Fibroblast of lung (primary cell): ENCODE data around the gene NUDT13. TPM values are rescaled to one million over a fixed set of nuclear protein-coding genes. Genes with fewer than 3 reads are reported as not detected.
A peak's percentile ranks its signal among the peaks of the same experiment; 100 is the strongest.

Experiments
- DNase-seq, 2 donors: peaks; one replicate each; pipeline versions ENCODE4 v3.0.0 to v3.0.0-alpha.2; 2010; ENCODE audit warnings: low read depth in 2 of 2
- H2AFZ ChIP-seq: 2 replicates; pipeline ENCODE4 v1.5.1; 2012; ENCODE audit warnings: low read length, control low read depth, inconsistent platforms
- H3K27ac ChIP-seq: 2 replicates; pipeline ENCODE4 v1.5.1; 2011; ENCODE audit warnings: low read length, control low read depth; ENCODE audit not compliant: insufficient read depth
- H3K27me3 ChIP-seq: 2 replicates; pipeline ENCODE4 v1.5.1; 2011; ENCODE audit warnings: mild to moderate bottlenecking, low read length; ENCODE audit not compliant: control insufficient read depth, insufficient read depth
- H3K36me3 ChIP-seq: 2 replicates; pipeline ENCODE4 v1.5.1; 2011; ENCODE audit warnings: low read length; ENCODE audit not compliant: control insufficient read depth, insufficient read depth
- H3K4me1 ChIP-seq: 2 replicates; pipeline ENCODE4 v1.5.1; 2011; ENCODE audit warnings: low read length; ENCODE audit not compliant: control insufficient read depth, insufficient read depth; ENCODE audit errors: extremely low read depth
- H3K4me2 ChIP-seq: 2 replicates; pipeline ENCODE4 v1.5.1; 2011; ENCODE audit warnings: low read length, control low read depth; ENCODE audit not compliant: insufficient read depth; ENCODE audit errors: extremely low read depth
- H3K4me3 ChIP-seq, 4 experiments: fragments of 200-600 bp in 1 of 4; sonication (generic) in 1 of 4; replicated peaks in 1 of 4; 2 replicates each; pipeline ENCODE4 v1.5.1; 2011 to 2016; ENCODE audit warnings: low read length in 4 of 4, low read depth in 3 of 4, mild to moderate bottlenecking in 3 of 4, control low read depth in 2 of 4, inconsistent platforms in 1 of 4, mixed read lengths in 1 of 4; ENCODE audit not compliant: insufficient read depth in 1 of 4; ENCODE audit errors: control extremely low read depth in 1 of 4
- H3K79me2 ChIP-seq: 2 replicates; pipeline ENCODE4 v1.5.1; 2012; ENCODE audit warnings: mild to moderate bottlenecking, low read length, inconsistent platforms; ENCODE audit not compliant: control insufficient read depth, insufficient read depth
- H3K9ac ChIP-seq: 2 replicates; pipeline ENCODE4 v1.5.1; 2011; ENCODE audit warnings: mild to moderate bottlenecking, low read length, control low read depth; ENCODE audit not compliant: insufficient read depth
- H3K9me3 ChIP-seq: 2 replicates; pipeline ENCODE4 v1.5.1; 2012; ENCODE audit warnings: low read depth, low read length; ENCODE audit not compliant: control insufficient read depth, insufficient read depth
- H4K20me1 ChIP-seq: 2 replicates; pipeline ENCODE4 v1.5.1; 2011; ENCODE audit warnings: low read length; ENCODE audit not compliant: control insufficient read depth, insufficient read depth; ENCODE audit errors: extremely low read depth
- EZH2 ChIP-seq: IDR thresholded peaks from 2 replicates; pipeline ENCODE4 v1.5.1; 2012; ENCODE audit warnings: low read length, control low read depth, mild to moderate bottlenecking; ENCODE audit errors: missing control alignments
- polyA plus RNA-seq, 2 donors: library from polyadenylated mRNA; depleted of rRNA in 1 of 2; stranded (reverse) in 1 of 2; unstranded in 1 of 2; fragments of >200 nt; gene quantifications; 2 replicates each; pipeline ENCODE4 v1.2.1, GENCODE V29; 2011 to 2012; ENCODE audit warnings: missing spikeins in 1 of 2
- total RNA-seq: library from RNA; depleted of rRNA; stranded (reverse); fragments of >200 nt; gene quantifications from 2 replicates; pipeline ENCODE4 v1.2.1, GENCODE V29; 2014
- TF ChIP-seq, protein P1 (sequence below), 2 donors: IDR thresholded peaks in 1 of 2; conservative IDR thresholded peaks in 1 of 2; 1 replicate in 1 of 2; 2 replicates in 1 of 2; pipeline ENCODE4 v1.5.1; 2011 to 2012; ENCODE audit warnings: low read length in 2 of 2, control low read depth in 1 of 2, inconsistent platforms in 1 of 2, low read depth in 1 of 2, mild to moderate bottlenecking in 1 of 2

Gene NUDT13
- total and polyA plus RNA-seq, 2 donors (not counting 1 experiment from before 2014, with no cell fraction given), result 1.8 to 2.1 TPM

DNA sequence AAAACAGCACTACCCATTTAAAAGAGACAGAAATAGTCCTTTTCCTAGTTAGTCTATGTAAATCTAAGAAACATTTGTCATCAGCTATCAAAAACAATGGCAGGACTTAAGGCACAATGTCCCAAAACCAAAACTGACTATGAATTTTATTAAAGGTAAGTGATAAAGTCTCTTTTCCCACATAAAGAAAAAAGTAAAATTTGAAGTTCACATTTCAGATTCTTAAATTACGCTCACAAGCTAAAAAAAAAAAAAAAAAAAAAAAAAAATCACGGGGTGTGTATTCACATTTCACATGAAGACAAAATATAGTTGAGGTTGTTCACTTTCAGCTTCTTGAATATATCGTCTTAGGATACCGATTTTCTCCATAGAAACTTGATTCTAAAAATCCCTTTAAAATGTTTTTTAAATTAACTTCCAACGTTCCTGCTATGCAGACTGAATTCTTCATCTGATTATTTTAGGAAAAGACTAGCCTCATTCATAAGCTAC lies 15.2 kb upstream of the NUDT13 start:
- Histone ChIP-seq H3K27me3 (no peaks in the 10 kb centered on the region), H3K4me2 (peak overlapping the region; percentile 94), H3K79me2 (peaks cover 54% of the 10 kb centered on the region), H3K4me3 (peak overlapping the region; percentile 35 to 99 (median 94)), H3K4me1 (peaks cover 4% of the 10 kb centered on the region), H4K20me1 (no peaks in the 10 kb centered on the region), H2AFZ (no peak overlapping the region), H3K36me3 (no peaks in the 10 kb centered on the region), H3K9me3 (no peaks in the 10 kb centered on the region), H3K9ac (peak overlapping the region; percentile 51), H3K27ac (peak overlapping the region; percentile 67)
- TF ChIP-seq, protein P1, sequence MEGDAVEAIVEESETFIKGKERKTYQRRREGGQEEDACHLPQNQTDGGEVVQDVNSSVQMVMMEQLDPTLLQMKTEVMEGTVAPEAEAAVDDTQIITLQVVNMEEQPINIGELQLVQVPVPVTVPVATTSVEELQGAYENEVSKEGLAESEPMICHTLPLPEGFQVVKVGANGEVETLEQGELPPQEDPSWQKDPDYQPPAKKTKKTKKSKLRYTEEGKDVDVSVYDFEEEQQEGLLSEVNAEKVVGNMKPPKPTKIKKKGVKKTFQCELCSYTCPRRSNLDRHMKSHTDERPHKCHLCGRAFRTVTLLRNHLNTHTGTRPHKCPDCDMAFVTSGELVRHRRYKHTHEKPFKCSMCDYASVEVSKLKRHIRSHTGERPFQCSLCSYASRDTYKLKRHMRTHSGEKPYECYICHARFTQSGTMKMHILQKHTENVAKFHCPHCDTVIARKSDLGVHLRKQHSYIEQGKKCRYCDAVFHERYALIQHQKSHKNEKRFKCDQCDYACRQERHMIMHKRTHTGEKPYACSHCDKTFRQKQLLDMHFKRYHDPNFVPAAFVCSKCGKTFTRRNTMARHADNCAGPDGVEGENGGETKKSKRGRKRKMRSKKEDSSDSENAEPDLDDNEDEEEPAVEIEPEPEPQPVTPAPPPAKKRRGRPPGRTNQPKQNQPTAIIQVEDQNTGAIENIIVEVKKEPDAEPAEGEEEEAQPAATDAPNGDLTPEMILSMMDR (conservative IDR thresholded peaks at IDR 0.05 in 1 of 2, IDR thresholded peaks at IDR 0.05 in 1 of 2; ENCODE audit: low read depth in 1 of 2, low read length in 2 of 2), result no peak
- TF ChIP-seq EZH2, result no peak
- DNase-seq, result no peak

DNA sequence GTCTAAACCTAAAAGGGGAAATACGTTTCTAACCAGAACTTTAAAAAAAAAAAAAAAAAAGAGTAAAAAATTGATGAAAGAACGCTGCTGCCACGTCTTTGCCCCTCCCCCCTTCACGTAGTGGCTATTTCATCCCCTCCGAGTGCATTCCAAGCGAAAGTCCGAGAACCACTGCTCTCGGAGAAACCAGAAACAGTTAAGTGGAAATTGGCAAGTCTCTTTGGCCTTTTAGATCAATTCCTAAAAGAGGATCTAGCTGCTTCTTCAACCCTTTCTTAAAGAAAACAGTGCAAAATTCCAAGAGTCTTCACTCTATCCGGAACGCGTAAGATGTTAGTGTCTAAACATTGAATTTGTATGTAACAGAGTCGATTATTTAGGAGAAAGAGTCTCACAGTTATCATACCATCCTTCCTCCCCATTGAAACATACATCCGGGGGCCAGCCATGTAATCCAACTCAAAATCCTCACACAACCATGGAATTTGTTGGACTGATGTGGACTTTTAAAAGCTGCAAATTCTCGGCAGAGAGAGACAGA lies 14.7 kb upstream of the NUDT13 start:
- peak overlapping the region; percentile 94 for H3K4me2 ChIP-seq
- no peaks in the 10 kb centered on the region for H4K20me1 ChIP-seq
- peaks cover 49% of the 10 kb centered on the region for H3K79me2 ChIP-seq
- no peak for TF ChIP-seq EZH2
- TF ChIP-seq, protein P1 (conservative IDR thresholded peaks at IDR 0.05 in 1 of 2, IDR thresholded peaks at IDR 0.05 in 1 of 2; ENCODE audit: low read depth in 1 of 2, low read length in 2 of 2), result no peak
- H2AFZ ChIP-seq, result no peak overlapping the region
- DNase-seq, result peak; percentile 82 to 87
- peak overlapping the region; percentile 67 for H3K27ac ChIP-seq
- H3K9me3 ChIP-seq, result no peaks in the 10 kb centered on the region
- peak overlapping the region; percentile 35 to 99 (median 94) for H3K4me3 ChIP-seq
- peaks cover 4% of the 10 kb centered on the region for H3K4me1 ChIP-seq
- peak overlapping the region; percentile 93 for H3K9ac ChIP-seq
- no peaks in the 10 kb centered on the region for H3K27me3 ChIP-seq
- H3K36me3 ChIP-seq, result no peaks in the 10 kb centered on the region

DNA sequence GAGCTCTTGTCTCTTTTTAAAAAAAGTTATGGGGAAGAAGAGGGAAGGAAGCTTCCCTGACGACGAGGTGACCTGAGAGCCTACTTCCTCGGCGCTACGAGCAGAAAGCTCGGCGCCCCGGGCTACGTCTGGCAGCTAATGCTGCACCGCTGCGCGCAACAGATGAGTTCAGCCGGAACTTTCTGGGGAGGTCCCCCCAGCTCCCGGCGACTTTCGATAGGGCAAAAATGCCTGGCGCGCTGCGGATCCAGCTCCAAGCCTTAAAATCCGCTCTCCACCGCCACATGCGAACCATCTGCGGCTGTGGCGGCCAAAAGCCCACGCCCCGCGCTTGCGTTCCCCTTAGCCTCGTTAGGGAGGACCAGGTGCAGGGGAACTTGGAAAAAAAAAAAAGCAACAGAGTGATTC lies 14.2 kb upstream of the NUDT13 start:
- peak overlapping the region; percentile 67 for H3K27ac ChIP-seq
- H3K9ac ChIP-seq, result peak overlapping the region; percentile 93
- H3K9me3 ChIP-seq, result no peaks in the 10 kb centered on the region
- peak overlapping the region; percentile 94 for H3K4me2 ChIP-seq
- TF ChIP-seq, protein P1 (conservative IDR thresholded peaks at IDR 0.05 in 1 of 2, IDR thresholded peaks at IDR 0.05 in 1 of 2; ENCODE audit: low read depth in 1 of 2, low read length in 2 of 2), result no peak
- no peak for TF ChIP-seq EZH2
- H3K36me3 ChIP-seq, result no peaks in the 10 kb centered on the region
- H4K20me1 ChIP-seq, result no peaks in the 10 kb centered on the region
- peaks cover 46% of the 10 kb centered on the region for H3K79me2 ChIP-seq
- peak overlapping the region; percentile 35 to 99 (median 94) for H3K4me3 ChIP-seq
- peak overlapping the region; percentile 52 for H2AFZ ChIP-seq
- peaks cover 4% of the 10 kb centered on the region for H3K4me1 ChIP-seq
- no peaks in the 10 kb centered on the region for H3K27me3 ChIP-seq
- DNase-seq, result peak; percentile 67 to 71
